KBM-7 (cell line): ENCODE measurements around the gene MARCO.

Experiments
- DNase-seq: peaks from one replicate; pipeline ENCODE4 v3.0.0-alpha.2; 2015
- in situ Hi-C: fragments of 300-500 bp; cut with MboI; formaldehyde crosslinking; loops from 2 replicates; pipeline ENCODE4 v1.14.3; 2020; ENCODE audit warnings: low sequenced_read_pairs, low pct_unique_long_range_greater_than_20kb, mixed read lengths

The MARCO gene

DNA sequence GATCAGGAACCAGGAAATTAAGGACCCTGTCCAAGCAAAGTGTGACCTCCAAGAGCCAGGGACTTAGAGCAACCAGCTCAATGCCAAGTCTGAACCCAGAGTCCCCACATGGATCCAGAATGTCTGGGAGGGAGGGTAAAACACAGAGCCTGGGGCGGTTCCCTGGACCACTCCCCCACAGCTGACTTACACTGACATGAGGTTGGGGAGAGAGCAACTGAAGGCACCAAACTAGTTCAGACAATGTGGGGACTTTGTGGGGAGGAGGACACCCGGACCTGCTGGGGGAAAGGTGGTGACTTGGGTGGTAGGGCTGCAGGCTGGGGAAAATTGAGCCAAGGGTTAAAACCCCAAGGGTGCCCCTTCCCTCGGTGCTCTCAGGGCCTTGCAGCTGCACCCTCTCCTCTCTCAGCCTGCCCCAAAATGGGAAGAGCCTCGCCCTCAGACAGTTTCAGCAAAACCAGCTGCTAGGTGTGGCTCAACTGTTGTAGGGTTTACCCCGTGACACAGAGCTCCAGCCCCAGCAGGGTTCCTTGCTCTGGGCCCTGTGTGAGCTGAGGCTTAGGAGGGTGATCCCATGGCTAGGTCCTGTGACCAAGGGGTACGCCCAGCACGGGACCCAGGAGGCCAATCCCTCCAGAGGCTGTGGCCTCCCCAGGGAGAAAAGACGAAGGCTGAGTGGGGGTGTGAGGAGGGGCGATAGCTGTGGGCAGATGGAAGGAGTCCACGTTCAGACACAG, 28.6 kb downstream of the MARCO start:
- no peak for DNase-seq
- in situ Hi-C loops, result no loop called here

DNA sequence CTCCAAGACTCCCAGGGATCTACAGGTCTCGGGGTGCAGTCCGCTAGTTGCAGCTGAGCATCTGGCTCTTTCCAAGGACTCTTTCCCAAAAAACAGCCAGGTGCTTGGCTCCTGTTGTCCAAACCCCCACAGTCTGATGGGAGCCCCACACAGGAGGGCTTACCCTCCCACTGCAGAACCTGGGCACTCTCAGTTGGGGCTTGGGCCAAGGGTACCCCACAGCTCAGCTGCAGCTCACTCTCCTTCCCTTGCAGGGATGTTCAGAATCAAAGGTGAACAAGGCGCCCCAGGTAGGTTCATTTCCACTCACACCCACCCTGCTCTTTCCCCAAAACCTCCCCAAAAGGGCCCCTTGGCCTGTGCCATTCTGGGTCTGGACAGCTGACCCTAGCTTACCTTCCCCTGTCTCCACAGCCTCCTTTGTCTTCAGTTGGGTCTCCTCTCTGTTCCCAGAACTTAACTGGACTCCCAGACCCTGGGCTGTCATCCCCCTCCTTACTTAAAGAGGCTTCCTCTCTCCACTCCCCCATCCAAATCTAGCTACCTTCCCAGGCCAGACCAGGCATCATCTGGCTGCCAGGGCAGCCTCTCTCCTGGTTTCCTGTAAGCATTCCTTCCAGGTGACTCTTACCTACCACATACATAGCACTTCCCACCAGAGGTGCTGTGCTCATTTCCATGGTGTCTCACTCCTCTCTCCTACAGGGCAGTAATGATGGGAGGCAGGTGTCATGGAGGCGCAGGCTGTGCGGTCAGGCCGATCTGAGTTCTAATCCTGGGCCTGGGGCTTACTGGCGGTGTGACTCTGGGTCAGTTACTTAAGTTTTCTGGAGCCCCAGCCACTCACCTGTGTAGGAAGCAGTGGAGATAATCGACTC, 29.5 kb downstream of the MARCO start:
- no peak for DNase-seq
- in situ Hi-C loops, result no loop called here

DNA sequence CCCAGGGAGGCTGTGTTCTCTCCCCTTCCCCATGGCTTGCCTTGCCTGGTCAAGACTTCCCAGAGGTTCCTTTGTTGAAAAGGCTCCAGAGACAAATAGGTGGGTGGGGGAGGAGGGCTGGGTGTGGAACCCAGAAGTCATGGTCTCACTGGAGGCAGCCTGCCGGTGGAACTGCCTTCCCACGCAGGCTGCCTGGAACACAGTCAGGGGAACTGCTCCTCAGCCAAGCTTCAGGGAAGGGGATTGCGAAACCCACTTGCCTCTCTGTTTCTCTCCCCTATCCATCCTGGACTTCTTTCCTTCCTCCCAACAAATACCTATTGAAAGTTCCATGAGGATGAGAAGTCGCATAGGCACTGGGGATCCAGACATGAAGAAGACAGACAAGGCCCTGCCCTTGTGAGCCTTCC, 31.6 kb downstream of the MARCO start:
- DNase-seq, result no peak
- in situ Hi-C loops, result no loop called here

DNA sequence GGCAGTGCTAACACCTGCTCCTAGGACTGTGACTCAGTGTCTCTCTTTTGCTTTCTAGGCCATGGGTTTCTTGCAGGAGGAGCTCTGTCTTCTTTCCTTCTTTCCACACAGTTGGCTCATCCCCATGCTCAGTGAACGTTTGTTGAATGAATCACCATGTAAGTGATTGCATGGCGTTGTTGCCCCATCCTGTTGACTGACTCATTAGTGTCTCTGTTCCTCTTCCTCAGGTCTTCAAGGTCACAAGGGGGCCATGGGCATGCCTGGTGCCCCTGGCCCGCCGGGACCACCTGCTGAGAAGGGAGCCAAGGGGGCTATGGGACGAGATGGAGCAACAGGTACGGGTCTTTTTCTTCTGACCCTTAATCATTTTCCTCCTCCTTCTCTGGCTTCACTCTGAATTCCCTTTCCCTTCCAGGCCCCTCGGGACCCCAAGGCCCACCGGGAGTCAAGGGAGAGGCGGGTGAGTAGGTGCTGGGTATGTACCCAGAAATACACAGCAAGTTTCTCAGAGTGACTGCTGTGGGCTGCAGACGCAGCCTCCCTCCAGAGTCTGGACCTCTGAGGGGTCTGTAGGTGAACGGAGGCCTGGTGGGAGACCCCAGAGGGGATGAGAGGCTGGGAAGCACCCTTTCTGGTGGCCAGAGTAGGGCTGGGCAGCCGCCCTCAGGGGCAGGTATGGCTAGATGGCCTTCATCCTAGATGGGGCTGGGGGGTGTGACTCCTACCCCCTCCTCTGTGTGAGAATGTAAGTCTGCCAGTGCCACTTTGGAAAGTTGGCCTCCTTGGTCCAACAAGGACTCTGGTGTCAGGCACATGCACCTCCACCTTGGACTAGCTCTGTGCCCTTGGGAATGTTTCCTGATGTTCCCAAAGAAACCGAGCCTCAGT, 32.4 kb downstream of the MARCO start:
- DNase-seq, result no peak
- in situ Hi-C loops, result no loop called here

DNA sequence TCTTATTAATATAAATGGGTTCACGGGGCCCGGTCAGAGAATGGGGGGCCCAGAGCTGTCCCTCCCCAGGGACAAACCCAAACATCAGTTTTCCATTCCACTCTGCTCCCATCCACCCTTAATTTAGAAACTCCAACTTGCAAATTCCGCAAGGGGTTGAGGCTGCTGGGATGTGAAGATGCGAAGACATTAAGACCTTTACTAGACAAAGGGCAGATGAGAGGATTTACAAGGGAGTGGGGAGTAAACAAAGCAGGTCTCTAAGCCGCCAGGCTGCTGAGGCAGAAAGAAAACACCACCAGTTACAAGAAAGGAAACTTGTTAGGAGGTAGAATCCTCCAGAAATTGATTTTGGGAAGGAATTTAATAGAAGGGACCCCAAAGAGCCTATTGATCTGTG, 33.1 kb downstream of the MARCO start:
- in situ Hi-C loops, result no loop called here
- no peak for DNase-seq

DNA sequence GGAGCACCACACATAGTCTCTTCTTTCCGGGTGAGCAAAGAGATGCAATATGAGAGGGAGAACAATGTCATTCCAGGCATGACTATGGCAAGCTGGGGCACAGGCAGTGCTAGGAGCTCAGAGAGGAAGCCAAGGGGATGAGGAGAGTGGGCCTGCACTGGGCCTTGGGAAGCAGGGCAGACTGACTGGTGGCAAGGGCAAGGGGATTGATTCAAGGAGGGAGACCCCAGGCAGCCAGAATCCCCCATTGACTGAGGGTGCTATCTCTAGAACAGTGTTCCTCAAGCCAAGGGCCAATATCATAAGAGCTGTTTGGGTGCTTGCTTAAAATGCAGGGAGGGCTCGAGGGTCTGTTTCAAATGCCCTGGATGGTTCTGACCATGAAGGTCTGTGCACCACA, 36.1 kb downstream of the MARCO start:
- in situ Hi-C loops, result no loop called here
- DNase-seq, result no peak

DNA sequence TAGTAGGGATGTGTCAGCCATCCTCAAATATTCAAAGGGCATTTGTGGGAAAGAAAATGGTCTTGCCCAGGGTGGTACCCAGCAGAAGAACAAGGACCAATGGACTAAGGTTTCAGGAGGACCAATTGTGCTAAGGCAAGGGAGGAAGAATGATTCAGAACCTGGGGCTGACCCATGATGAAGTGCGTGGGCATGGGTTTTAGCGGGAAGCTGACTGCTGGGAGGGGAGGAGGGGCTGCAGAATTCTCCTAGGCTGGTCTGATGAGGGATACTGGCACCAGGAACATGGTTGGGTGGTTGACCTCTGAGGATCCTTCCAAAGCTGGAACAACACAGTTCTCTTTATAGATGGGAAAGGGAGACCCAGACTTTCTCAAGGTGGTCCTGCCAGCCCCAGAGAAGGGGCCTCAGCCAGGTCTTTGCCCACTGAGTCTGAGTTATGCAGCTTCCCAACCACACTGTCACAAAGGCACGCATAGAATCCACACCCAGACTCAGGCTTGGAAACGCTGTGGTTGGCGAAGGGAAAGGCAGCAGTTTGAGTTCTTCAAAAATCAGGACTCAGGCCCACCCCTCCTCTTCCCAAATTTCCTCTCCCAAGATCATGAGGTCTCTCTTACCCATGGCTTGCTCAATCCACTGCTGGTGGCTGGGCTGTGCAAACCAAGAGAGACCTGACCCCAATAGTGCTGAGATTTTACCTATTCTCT, 37.3 kb downstream of the MARCO start:
- no peak for DNase-seq
- in situ Hi-C loops, result no loop called here

DNA sequence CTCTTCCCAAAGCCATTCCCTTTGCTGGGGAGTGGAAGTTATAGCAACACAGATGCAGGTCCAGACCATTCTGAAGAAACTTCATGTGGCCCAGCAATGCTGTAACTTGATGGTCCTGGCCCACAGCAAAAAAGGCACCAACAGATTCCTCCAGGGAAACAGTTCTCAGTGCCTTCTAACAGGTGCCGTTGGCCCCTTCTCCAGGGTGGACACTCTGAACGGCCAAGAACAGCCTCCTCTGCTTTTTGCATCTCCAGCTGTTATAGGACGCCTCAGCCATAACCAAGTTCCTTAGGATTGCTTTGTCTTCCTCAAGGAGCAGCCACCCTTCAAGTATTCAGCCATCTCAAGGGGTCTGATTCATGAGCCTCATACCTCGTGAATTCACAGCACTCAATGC, 38.0 kb downstream of the MARCO start:
- in situ Hi-C loops, result no loop called here

DNA sequence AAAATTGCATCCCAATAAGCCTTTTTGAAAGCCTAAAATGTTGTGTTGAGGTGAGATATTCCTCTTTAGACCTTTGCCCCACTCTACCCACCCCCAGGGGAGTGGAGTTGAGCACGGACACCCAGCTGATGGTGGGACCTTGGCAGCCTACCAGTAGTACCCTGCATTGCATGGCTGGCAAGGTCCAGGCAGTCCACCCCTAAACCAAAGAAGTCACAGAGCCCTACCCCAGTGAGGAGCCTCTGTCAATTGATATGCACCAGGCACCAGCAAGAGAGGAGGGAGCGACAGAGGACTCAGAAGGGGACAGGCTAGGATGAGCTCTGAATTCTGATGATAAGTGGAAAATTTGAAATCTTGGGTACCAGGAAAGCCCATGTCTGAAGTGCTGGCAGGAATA, 38.6 kb downstream of the MARCO start:
- in situ Hi-C loops, result no loop called here

More for the DNA sequence above, 38.0 kb downstream of the MARCO start:
- no peak for DNase-seq

DNA sequence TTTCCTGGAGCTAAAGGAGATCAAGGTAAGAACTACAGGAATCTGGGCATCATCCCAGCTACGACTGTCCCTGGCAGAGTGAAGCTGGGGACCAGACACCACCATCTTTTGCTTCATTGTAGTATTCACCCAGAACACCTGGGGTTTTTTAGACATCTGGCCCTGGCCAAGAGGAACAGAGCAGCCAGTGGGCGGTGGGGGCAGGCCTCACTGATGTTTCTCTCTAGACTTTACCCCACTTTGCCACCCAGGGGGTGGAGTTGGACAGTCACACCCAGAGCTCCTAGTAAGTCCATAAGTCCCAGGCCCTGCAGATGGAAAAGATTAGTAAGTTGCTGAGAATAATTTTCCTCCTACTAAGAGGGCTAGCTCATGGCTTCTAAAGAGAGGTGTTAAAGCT, 39.6 kb downstream of the MARCO start:
- DNase-seq, result no peak
- in situ Hi-C loops, result no loop called here

More for the DNA sequence above, 38.6 kb downstream of the MARCO start:
- DNase-seq, result no peak

DNA sequence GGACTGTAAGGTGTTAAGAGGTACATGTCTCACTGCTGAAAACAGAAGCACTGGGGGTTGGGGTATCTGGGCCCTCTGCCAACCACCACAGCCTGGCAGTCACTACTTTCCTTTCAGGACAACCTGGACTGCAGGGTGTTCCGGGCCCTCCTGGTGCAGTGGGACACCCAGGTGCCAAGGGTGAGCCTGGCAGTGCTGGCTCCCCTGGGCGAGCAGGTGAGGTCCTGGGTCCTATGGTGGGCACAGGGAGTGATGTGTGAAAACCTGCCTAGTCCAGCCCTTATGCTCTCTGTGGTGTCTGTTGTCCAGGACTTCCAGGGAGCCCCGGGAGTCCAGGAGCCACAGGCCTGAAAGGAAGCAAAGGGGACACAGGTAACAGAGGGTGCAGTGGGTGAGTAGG, 40.0 kb downstream of the MARCO start:
- no peak for DNase-seq
- in situ Hi-C loops, result no loop called here

DNA sequence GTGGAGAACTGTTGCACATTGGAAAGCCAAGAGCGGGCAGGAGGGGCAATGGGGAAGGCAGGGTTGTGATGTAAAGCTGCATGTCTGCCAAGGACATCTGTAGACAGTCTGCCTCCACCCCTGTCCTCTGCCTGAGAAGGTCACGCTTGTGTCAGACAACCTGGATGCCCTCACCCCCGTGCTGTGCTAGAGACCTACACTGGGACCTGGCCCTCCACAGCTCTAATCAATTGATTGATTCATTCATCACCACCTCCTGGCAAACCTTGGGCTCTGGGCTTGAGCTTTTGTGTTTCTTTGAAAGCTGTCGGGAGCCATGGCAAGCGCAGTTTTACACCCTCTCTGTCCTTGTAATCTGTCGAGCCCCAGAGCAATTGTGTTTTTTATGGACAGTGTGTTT, 41.1 kb downstream of the MARCO start:
- in situ Hi-C loops, result no loop called here

DNA sequence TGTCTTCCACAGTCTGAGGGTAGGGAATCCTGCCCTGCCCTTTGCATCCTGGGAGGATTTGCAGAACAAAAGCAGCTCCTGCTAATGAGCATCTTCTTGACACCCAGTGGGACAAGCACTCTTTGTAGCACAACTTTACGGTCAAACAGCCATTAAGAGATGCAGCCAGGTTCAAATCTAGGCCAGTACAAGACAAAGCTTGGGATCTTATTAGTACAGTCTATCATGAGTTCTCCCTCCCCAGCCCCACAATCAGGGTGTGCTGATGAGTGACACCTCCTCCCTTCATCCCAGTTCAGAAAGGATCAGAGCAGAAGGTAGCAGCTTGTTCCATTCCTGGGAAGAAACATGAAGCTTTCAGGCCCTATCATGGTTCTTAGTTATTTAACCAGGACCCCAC, 41.9 kb downstream of the MARCO start:
- in situ Hi-C loops, result no loop called here
- no peak for DNase-seq

More for the DNA sequence above, 41.1 kb downstream of the MARCO start:
- no peak for DNase-seq

DNA sequence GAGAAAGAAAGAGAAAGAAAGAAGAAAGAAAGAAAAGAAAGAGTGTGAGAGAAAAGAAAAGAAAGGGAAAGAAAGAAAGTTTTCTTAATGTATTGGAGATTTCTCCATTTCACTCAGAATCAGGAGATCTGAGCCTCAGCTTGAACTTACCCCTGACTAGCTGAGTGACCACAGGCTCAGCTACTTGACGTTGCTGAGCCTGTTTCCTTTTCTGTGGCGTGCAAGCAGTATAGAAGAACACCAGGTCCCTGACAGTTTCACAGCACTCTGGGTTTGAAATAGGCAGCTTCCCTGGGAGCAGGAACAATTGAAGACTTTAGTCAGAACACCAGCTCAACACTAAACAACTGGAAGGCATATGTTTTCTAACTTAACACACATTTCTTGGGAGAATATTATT, 44.7 kb downstream of the MARCO start:
- DNase-seq, result no peak
- in situ Hi-C loops, result no loop called here

DNA sequence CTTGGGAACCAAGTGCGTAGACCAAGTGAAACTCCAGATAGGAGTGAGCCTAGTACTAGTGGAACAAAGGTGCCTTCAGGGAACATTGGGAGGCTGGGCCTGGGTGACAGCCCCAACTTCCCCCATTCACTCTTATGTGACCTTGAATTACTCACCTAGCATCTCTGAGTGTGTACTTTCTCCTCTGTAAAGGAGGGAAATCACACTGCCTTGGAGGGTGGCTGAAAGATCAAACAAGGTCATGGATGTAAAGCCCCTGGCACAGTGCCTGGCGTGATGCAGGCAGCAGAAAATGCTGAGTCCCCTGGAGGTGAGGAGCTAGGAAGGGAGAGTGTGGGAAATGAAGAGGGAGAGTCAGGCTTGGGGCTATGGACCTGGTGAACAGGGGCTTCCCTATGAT, 45.9 kb downstream of the MARCO start:
- in situ Hi-C loops, result no loop called here
- DNase-seq, result no peak

DNA sequence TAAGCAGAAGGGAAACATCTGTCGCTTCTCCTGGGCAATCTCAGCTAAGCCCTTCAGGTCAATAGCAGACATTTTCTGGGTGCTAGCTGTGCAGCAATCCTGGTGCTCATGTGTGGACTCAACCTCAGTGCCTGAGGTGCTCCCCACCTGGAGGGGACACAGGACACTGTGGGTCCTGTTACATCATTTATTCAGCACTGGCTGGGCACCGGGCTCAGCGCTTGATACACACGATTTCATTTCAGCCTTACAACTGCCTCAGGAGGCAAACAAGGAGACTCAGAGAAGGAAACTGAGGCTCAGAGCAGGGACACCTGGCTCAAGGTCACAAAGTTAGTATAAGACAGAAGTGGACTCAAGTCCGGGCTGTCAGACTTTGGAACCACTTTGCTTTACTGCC, 46.7 kb downstream of the MARCO start:
- in situ Hi-C loops, result no loop called here

DNA sequence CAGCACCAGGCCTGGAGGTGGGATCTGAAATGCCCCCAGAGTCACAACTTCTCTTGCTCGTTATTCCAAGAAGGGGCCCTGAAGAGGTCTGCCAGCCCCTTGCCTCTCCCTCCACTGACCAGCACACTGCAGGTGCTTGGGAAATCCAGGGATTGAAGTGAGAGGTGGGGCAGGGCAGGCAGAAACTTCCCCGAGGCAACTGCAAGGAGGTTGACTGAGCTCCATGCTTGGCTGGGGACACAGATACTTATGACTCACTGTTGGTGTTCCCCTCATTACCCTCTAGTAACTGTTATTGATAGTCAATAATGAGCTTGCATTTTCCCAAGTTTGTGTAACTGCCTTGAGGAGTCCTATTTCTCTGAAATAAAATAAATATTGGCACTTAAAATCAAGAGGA, 47.5 kb downstream of the MARCO start:
- no peak for DNase-seq
- in situ Hi-C loops, result no loop called here

More for the DNA sequence above, 46.7 kb downstream of the MARCO start:
- no peak for DNase-seq

DNA sequence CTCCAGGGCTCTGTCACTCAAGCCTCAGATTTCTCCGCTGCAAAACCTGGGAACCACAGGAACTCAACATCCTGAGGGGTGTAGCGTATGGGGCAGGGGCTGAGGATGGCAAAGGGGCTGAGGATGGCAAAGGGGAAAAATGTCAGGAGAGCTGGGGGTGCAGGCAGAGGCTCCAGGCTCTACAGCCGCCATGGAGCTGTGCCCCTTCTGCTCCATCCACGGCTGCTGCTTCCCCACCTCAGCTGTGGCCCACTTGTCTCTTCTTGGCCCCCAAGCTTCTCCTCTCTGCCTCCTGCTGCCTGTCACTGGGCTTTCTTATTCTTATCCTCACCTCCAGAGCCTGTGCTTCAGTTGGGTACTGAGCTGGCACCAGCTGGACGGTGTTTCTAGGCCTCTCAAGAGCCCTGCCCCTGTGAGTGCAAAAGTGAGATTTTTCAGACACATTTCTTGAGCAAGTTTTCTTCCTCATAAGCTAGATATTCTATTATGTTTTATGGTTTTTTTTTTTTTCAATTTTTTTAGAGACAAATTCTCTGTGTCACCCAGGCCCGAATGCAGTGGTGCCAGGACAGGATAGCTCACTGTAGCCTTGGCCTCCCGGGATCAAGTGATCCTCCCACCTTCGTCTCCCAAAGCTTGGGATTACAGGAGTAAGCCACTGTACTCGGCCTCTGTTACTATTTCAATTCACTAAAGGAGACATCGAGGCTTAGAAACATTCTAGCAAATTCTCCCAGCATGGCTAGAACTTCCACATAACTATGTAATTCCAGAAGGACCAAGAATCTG, 49.0 kb downstream of the MARCO start:
- no peak for DNase-seq
- in situ Hi-C loops, result no loop called here
